HCT116 (cell line): Measurements from ENCODE around the gene RNH1. TPM values are rescaled to one million over a fixed set of nuclear protein-coding genes. Genes with fewer than 3 reads are reported as not detected.

ENCODE experiments used
- ATAC-seq: fragments of 200-7000 bp; cut with Tn5 transposase; 2 replicates; pipeline ENCODE4 v1.9.1; 2020; ENCODE audit warnings: mild to moderate bottlenecking, moderate library complexity
- BruUV-seq: library from RNA; stranded (reverse); fragments of 400-500 nt; replicated peaks from 2 replicates; lab custom pipeline; 2021; lab: Mats Ljungman, UMichigan
- CTCF ChIA-PET: fragments of 300-600 bp; sonication (Branson Sonifier 250); formaldehyde crosslinking; loops from one replicate; lab custom pipeline; 2021; ENCODE audit warnings: antibody characterized with exemption; lab: Charles Lee
- POLR2A ChIA-PET: fragments of 300-600, 350-600 bp; sonication (Branson Sonifier 250); formaldehyde crosslinking; loops from one replicate; lab custom pipeline; 2021; ENCODE audit warnings: antibody characterized with exemption; lab: Charles Lee
- RAD21 ChIA-PET, 2 experiments: fragments of 300-600 bp; sonication (Branson Sonifier 250); formaldehyde crosslinking; loops; one replicate each; lab custom pipeline; 2023; ENCODE audit warnings: low total read pairs in 2 of 2; ENCODE audit not compliant: uncharacterized antibody in 2 of 2, unreplicated experiment in 2 of 2, low non-redundant PET in 1 of 2; lab: Charles Lee
- DNase-seq: peaks from one replicate; pipeline ENCODE4 v3.0.0-alpha.2; 2010; ENCODE audit warnings: low read depth, low spot score
- H2AFZ ChIP-seq: fragments of 200-600 bp; shearing (Covaris generic), sonication (generic); 2 replicates; pipeline ENCODE4 v1.6.1; 2017; ENCODE audit warnings: low read depth, mixed run types, mixed read lengths, antibody characterized with exemption, low read length; ENCODE audit not compliant: poor library complexity, severe bottlenecking
- H3K27ac ChIP-seq: 2 replicates; pipeline ENCODE4 v1.5.1; 2012; ENCODE audit warnings: low read depth, low read length
- H3K27me3 ChIP-seq: fragments of 200-600 bp; sonication (generic); 2 replicates; pipeline ENCODE4 v1.6.1; 2016; ENCODE audit warnings: mixed run types, low read length, mixed read lengths; ENCODE audit not compliant: insufficient read depth
- H3K36me3 ChIP-seq, 2 experiments: fragments of 200-500 bp in 1 of 2; fragments of 200-600 bp in 1 of 2; sonication (Bioruptor generic) in 1 of 2; sonication (generic) in 1 of 2; 2 replicates each; pipeline versions ENCODE4 v1.5.1 to v1.6.1; 2014 to 2016; ENCODE audit warnings: low read length in 2 of 2, inconsistent platforms in 1 of 2, mixed read lengths in 1 of 2, mixed run types in 1 of 2; ENCODE audit not compliant: insufficient read depth in 2 of 2, control insufficient read depth in 1 of 2
- H3K4me1 ChIP-seq, 2 experiments: fragments of 200-600 bp in 1 of 2; sonication (generic) in 1 of 2; 2 replicates each; pipeline versions ENCODE4 v1.5.1 to v1.6.1; 2012 to 2017; ENCODE audit warnings: low read length in 2 of 2, inconsistent platforms in 1 of 2, mild to moderate bottlenecking in 1 of 2, mixed read lengths in 1 of 2, mixed run types in 1 of 2, moderate library complexity in 1 of 2; ENCODE audit not compliant: insufficient read depth in 2 of 2, control insufficient read depth in 1 of 2
- H3K4me2 ChIP-seq: fragments of 200-600 bp; sonication (generic); 2 replicates; pipeline ENCODE4 v1.6.1; 2017; ENCODE audit warnings: mixed run types, low read length, mixed read lengths
- H3K4me3 ChIP-seq, 2 experiments: fragments of 200-600 bp in 1 of 2; sonication (generic) in 1 of 2; replicated peaks in 1 of 2; 2 replicates each; pipeline ENCODE4 v1.5.1; 2011 to 2016; ENCODE audit warnings: low read length in 2 of 2, control low read depth in 1 of 2, low read depth in 1 of 2, mild to moderate bottlenecking in 1 of 2, mixed read lengths in 1 of 2, mixed run types in 1 of 2
- H3K79me2 ChIP-seq: fragments of 200-600 bp; sonication (generic); 2 replicates; pipeline ENCODE4 v1.6.1; 2017; ENCODE audit warnings: mild to moderate bottlenecking, mixed run types, low read length, moderate library complexity, mixed read lengths; ENCODE audit not compliant: insufficient read depth
- H3K9ac ChIP-seq: fragments of 200-600 bp; sonication (generic); 2 replicates; pipeline ENCODE4 v1.6.1; 2016; ENCODE audit warnings: low read length, mixed read lengths
- H3K9me2 ChIP-seq: fragments of 200-600 bp; sonication (generic), shearing (Covaris generic); 2 replicates; pipeline ENCODE4 v1.6.1; 2017; ENCODE audit warnings: mixed run types, mild to moderate bottlenecking, moderate library complexity; ENCODE audit not compliant: insufficient read depth
- H3K9me3 ChIP-seq, 2 experiments: fragments of 200-500 bp in 1 of 2; fragments of 200-600 bp in 1 of 2; sonication (Bioruptor generic) in 1 of 2; sonication (generic) in 1 of 2; 2 replicates each; pipeline ENCODE4 v1.6.1; 2014 to 2017; ENCODE audit warnings: low read length in 2 of 2, mixed read lengths in 2 of 2, inconsistent platforms in 1 of 2, low read depth in 1 of 2, mild to moderate bottlenecking in 1 of 2, mixed run types in 1 of 2, moderate library complexity in 1 of 2; ENCODE audit not compliant: control insufficient read depth in 1 of 2, insufficient read depth in 1 of 2
- H4K20me1 ChIP-seq: fragments of 200-600 bp; sonication (generic), shearing (Covaris generic); 2 replicates; pipeline ENCODE4 v1.6.1; 2017; ENCODE audit warnings: mixed run types, mild to moderate bottlenecking, moderate library complexity; ENCODE audit not compliant: insufficient read depth
- ATF3 ChIP-seq: IDR thresholded peaks from 2 replicates; pipeline ENCODE4 v1.6.1; 2012
- CBX3 ChIP-seq: IDR thresholded peaks from 2 replicates; pipeline ENCODE4 v1.6.1; 2012; ENCODE audit warnings: low read depth
- CEBPB ChIP-seq: IDR thresholded peaks from 2 replicates; pipeline ENCODE4 v1.6.1; 2012; ENCODE audit warnings: low read depth
- EGR1 ChIP-seq: IDR thresholded peaks from 2 replicates; pipeline ENCODE4 v1.6.1; 2012; ENCODE audit warnings: low read depth
- ELF1 ChIP-seq: IDR thresholded peaks from 2 replicates; pipeline ENCODE4 v1.6.1; 2012; ENCODE audit warnings: low read depth, borderline replicate concordance
- EZH2 ChIP-seq: fragments of 200-600 bp; sonication (generic); IDR thresholded peaks from 2 replicates; pipeline ENCODE4 v1.6.1; 2017; ENCODE audit warnings: antibody characterized with exemption, mixed run types
- EZH2phosphoT487 ChIP-seq: fragments of 200-600 bp; IDR thresholded peaks from 2 replicates; pipeline ENCODE4 v1.6.1; 2018; ENCODE audit warnings: antibody characterized with exemption, borderline replicate concordance
- FOSL1 ChIP-seq: IDR thresholded peaks from 2 replicates; pipeline ENCODE4 v1.6.1; 2012; ENCODE audit warnings: low read depth
- MAX ChIP-seq: IDR thresholded peaks from 2 replicates; pipeline ENCODE4 v1.6.1; 2012
- RAD21 ChIP-seq: IDR thresholded peaks from 2 replicates; pipeline ENCODE4 v1.6.1; 2012; ENCODE audit warnings: low read depth, mild to moderate bottlenecking
- SIN3A ChIP-seq: IDR thresholded peaks from 2 replicates; pipeline ENCODE4 v1.6.1; 2012; ENCODE audit warnings: low read depth
- SP1 ChIP-seq: IDR thresholded peaks from 2 replicates; pipeline ENCODE4 v1.6.1; 2012; ENCODE audit warnings: low read depth
- TCF7L2 ChIP-seq: IDR thresholded peaks from 2 replicates; pipeline ENCODE4 v1.7.0; 2011; ENCODE audit warnings: borderline replicate concordance, inconsistent platforms; ENCODE audit not compliant: insufficient read depth, insufficient read length; ENCODE audit errors: extremely low read depth
- ZFX ChIP-seq: fragments of 450-650 bp; IDR thresholded peaks from 2 replicates; pipeline ENCODE4 v1.6.1; 2017
- ZNF274 ChIP-seq: fragments of 200-500 bp; sonication (Bioruptor generic); IDR thresholded peaks from 2 replicates; pipeline ENCODE4 v1.6.1; 2014; ENCODE audit warnings: mild to moderate bottlenecking, low read depth, low read length, inconsistent platforms
- intact Hi-C: fragments of 100-400 bp; cut with micrococcal nuclease; formaldehyde crosslinking; loops from 2 replicates; pipeline ENCODE4 v1.10.0; 2022
- total RNA-seq: library from RNA; stranded (reverse); gene quantifications from one replicate; pipeline ENCODE4 v1.2.1, GENCODE V29; 2021; ENCODE audit not compliant: unreplicated experiment
- TF ChIP-seq, protein P1 (sequence below), 3 experiments: fragments of 200-600 bp in 1 of 3; sonication (generic) in 1 of 3; IDR thresholded peaks in 2 of 3; conservative IDR thresholded peaks in 1 of 3; 2 replicates each; pipeline ENCODE4 v1.5.1; 2012 to 2017; ENCODE audit warnings: low read depth in 2 of 3, low read length in 2 of 3, antibody characterized with exemption in 1 of 3, borderline replicate concordance in 1 of 3, control low read depth in 1 of 3, mild to moderate bottlenecking in 1 of 3, mixed read lengths in 1 of 3, mixed run types in 1 of 3, moderate library complexity in 1 of 3; ENCODE audit not compliant: insufficient read depth in 1 of 3
- TF ChIP-seq, protein P2 (sequence below): IDR thresholded peaks from 2 replicates; pipeline ENCODE4 v1.6.1; 2011; ENCODE audit warnings: mild to moderate bottlenecking, low read length, moderate library complexity; ENCODE audit not compliant: insufficient replicate concordance; ENCODE audit errors: extremely low read depth
- TF ChIP-seq, protein P3 (sequence below): IDR thresholded peaks from 2 replicates; pipeline ENCODE4 v1.6.1; 2012; ENCODE audit warnings: low read depth

Gene RNH1
- total RNA-seq, 1 experiment from 2014 or later = 120 TPM

DNA sequence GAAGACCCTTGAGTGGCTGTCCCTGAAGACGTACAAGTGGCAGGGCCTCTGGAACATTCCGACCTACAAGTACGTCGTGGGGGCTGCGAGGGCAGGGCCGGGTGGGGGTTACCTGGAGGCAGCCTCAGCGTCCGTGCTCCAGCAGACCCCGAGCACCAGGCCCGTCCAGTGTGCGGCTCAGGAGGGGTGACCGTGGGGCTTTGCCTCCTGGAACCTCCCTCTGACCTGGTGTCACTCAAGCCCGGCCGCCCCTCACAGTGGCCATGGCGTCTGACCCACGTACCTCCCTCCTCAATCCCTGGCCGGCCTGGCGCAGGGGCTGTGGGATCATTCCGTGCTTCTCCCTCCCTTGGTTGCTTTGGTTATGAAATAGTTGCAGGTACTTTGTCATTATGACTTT lies 18.5 kb downstream of the RNH1 start:
- no peak overlapping the region for H3K27ac ChIP-seq
- no peak overlapping the region for H3K9ac ChIP-seq
- CTCF ChIA-PET = no interaction called here
- peaks cover 9% of the 10 kb centered on the region for H3K79me2 ChIP-seq
- RAD21 ChIA-PET = no interaction called here
- H3K4me3 ChIP-seq = no peak overlapping the region
- H3K9me3 ChIP-seq = no peaks in the 10 kb centered on the region
- no peak overlapping the region for H3K4me2 ChIP-seq
- DNase-seq = no peak
- H3K36me3 ChIP-seq = no peaks in the 10 kb centered on the region; a peak in 1 of 4 replicates
- no peak overlapping the region for H2AFZ ChIP-seq
- POLR2A ChIA-PET = no interaction called here
- H3K4me1 ChIP-seq = no peaks in the 10 kb centered on the region
- no peak for ATAC-seq
- H4K20me1 ChIP-seq = no peaks in the 10 kb centered on the region
- TF ChIP-seq RAD21 = no peak
- no peak for TF ChIP-seq CBX3
- TF ChIP-seq, protein P1, sequence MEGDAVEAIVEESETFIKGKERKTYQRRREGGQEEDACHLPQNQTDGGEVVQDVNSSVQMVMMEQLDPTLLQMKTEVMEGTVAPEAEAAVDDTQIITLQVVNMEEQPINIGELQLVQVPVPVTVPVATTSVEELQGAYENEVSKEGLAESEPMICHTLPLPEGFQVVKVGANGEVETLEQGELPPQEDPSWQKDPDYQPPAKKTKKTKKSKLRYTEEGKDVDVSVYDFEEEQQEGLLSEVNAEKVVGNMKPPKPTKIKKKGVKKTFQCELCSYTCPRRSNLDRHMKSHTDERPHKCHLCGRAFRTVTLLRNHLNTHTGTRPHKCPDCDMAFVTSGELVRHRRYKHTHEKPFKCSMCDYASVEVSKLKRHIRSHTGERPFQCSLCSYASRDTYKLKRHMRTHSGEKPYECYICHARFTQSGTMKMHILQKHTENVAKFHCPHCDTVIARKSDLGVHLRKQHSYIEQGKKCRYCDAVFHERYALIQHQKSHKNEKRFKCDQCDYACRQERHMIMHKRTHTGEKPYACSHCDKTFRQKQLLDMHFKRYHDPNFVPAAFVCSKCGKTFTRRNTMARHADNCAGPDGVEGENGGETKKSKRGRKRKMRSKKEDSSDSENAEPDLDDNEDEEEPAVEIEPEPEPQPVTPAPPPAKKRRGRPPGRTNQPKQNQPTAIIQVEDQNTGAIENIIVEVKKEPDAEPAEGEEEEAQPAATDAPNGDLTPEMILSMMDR (IDR thresholded peaks at IDR 0.05 in 2 of 3, conservative IDR thresholded peaks at IDR 0.05 in 1 of 3; ENCODE audit: borderline replicate concordance in 1 of 3, insufficient read depth in 1 of 3, low read depth in 2 of 3, low read length in 2 of 3) = no peak
- TF ChIP-seq EGR1 = no peak
- TF ChIP-seq SP1 = no peak
- no peak for TF ChIP-seq EZH2phosphoT487
- TF ChIP-seq SIN3A = no peak
- no peak for TF ChIP-seq ELF1
- no peak for TF ChIP-seq CEBPB
- TF ChIP-seq, protein P2, sequence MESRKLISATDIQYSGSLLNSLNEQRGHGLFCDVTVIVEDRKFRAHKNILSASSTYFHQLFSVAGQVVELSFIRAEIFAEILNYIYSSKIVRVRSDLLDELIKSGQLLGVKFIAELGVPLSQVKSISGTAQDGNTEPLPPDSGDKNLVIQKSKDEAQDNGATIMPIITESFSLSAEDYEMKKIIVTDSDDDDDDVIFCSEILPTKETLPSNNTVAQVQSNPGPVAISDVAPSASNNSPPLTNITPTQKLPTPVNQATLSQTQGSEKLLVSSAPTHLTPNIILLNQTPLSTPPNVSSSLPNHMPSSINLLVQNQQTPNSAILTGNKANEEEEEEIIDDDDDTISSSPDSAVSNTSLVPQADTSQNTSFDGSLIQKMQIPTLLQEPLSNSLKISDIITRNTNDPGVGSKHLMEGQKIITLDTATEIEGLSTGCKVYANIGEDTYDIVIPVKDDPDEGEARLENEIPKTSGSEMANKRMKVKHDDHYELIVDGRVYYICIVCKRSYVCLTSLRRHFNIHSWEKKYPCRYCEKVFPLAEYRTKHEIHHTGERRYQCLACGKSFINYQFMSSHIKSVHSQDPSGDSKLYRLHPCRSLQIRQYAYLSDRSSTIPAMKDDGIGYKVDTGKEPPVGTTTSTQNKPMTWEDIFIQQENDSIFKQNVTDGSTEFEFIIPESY = no peak
- no peak for TF ChIP-seq ZFX
- no peak for TF ChIP-seq EZH2
- no peak for TF ChIP-seq ZNF274
- TF ChIP-seq TCF7L2 = no peak
- no peak for TF ChIP-seq ATF3
- no peak for TF ChIP-seq MAX
- TF ChIP-seq FOSL1 = no peak
- TF ChIP-seq, protein P3, sequence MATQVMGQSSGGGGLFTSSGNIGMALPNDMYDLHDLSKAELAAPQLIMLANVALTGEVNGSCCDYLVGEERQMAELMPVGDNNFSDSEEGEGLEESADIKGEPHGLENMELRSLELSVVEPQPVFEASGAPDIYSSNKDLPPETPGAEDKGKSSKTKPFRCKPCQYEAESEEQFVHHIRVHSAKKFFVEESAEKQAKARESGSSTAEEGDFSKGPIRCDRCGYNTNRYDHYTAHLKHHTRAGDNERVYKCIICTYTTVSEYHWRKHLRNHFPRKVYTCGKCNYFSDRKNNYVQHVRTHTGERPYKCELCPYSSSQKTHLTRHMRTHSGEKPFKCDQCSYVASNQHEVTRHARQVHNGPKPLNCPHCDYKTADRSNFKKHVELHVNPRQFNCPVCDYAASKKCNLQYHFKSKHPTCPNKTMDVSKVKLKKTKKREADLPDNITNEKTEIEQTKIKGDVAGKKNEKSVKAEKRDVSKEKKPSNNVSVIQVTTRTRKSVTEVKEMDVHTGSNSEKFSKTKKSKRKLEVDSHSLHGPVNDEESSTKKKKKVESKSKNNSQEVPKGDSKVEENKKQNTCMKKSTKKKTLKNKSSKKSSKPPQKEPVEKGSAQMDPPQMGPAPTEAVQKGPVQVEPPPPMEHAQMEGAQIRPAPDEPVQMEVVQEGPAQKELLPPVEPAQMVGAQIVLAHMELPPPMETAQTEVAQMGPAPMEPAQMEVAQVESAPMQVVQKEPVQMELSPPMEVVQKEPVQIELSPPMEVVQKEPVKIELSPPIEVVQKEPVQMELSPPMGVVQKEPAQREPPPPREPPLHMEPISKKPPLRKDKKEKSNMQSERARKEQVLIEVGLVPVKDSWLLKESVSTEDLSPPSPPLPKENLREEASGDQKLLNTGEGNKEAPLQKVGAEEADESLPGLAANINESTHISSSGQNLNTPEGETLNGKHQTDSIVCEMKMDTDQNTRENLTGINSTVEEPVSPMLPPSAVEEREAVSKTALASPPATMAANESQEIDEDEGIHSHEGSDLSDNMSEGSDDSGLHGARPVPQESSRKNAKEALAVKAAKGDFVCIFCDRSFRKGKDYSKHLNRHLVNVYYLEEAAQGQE = no peak
- TF ChIP-seq, all 23 proteins: peak for 0
- no peaks in the 10 kb centered on the region for H3K27me3 ChIP-seq
- BruUV-seq = no TSS peak
- no peaks in the 10 kb centered on the region for H3K9me2 ChIP-seq
- intact Hi-C loops = no loop called here
